ENCODE data around the gene MTHFD2.

MTHFD2 gene

GRCh38 chr2:74264281-74264680, 65.9 kb downstream of the MTHFD2 start:
- no peak overlapping the region for H3K27ac ChIP-seq
- H3K4me3 ChIP-seq (ENCODE audit: low read depth in 1 of 2, low read length in 1 of 2), result no peak overlapping the region
- no peak for TF ChIP-seq CTCF (IDR thresholded peaks at IDR 0.05)
- H3K9me3 ChIP-seq, result no peaks in the 10 kb centered on the region
- H3K4me1 ChIP-seq (ENCODE audit: control insufficient read depth in 1 of 2, insufficient read depth in 1 of 2, low read depth in 1 of 2, low read length in 1 of 2), result peaks cover 5 to 8% of the 10 kb centered on the region in 2 experiments
- no peaks in the 10 kb centered on the region for H3K27me3 ChIP-seq
- H3K36me3 ChIP-seq, result no peaks in the 10 kb centered on the region

- no peak overlapping the region for H3K27ac ChIP-seq
- no peak for TF ChIP-seq CTCF (IDR thresholded peaks at IDR 0.05)
- H3K4me3 ChIP-seq (ENCODE audit: low read depth in 1 of 2, low read length in 1 of 2), result no peak overlapping the region
Observed at GRCh38 chr2:74267068-74267467, 68.7 kb downstream of the MTHFD2 start.

More at GRCh38 chr2:74267068-74267467, 68.7 kb downstream of the MTHFD2 start:
- Histone ChIP-seq H3K4me1 (ENCODE audit: control insufficient read depth in 1 of 2, insufficient read depth in 1 of 2, low read depth in 1 of 2, low read length in 1 of 2) (peaks cover 5 to 8% of the 10 kb centered on the region in 2 experiments), H3K36me3 (no peaks in the 10 kb centered on the region), H3K9me3 (no peaks in the 10 kb centered on the region), H3K27me3 (no peaks in the 10 kb centered on the region)
